ENCODE data around the gene XPR1.

The XPR1 gene

DNA sequence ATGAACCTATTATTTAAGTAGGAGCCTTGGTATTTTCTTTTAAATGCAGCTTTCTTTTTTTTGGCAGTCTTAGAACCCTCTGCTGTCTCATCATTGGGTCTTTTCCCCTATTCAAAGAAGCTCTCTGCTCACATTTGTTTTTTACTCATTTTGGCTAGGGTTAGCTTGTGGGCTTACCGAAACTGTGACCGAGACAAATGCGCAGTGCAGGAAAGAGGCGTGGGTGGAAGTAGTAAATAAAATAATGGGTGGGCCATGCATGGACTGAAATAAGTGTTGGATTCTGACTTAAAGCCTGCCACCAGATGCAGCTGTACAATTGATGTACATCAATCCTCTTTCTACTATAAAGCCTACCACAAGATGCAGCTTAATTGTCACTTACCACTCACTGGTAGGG lies 14.7 kb downstream of the XPR1 start:
- no peak overlapping the region for H3K4me3 ChIP-seq (replicated peaks in 1 of 2; ENCODE audit: low read depth in 2 of 2, low read length in 2 of 2)
- TF ChIP-seq, protein P1, sequence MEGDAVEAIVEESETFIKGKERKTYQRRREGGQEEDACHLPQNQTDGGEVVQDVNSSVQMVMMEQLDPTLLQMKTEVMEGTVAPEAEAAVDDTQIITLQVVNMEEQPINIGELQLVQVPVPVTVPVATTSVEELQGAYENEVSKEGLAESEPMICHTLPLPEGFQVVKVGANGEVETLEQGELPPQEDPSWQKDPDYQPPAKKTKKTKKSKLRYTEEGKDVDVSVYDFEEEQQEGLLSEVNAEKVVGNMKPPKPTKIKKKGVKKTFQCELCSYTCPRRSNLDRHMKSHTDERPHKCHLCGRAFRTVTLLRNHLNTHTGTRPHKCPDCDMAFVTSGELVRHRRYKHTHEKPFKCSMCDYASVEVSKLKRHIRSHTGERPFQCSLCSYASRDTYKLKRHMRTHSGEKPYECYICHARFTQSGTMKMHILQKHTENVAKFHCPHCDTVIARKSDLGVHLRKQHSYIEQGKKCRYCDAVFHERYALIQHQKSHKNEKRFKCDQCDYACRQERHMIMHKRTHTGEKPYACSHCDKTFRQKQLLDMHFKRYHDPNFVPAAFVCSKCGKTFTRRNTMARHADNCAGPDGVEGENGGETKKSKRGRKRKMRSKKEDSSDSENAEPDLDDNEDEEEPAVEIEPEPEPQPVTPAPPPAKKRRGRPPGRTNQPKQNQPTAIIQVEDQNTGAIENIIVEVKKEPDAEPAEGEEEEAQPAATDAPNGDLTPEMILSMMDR (IDR thresholded peaks at IDR 0.05; ENCODE audit: low read depth, low read length), result no peak
- DNase-seq (ENCODE audit: low read depth in 2 of 2), result no peak

DNA sequence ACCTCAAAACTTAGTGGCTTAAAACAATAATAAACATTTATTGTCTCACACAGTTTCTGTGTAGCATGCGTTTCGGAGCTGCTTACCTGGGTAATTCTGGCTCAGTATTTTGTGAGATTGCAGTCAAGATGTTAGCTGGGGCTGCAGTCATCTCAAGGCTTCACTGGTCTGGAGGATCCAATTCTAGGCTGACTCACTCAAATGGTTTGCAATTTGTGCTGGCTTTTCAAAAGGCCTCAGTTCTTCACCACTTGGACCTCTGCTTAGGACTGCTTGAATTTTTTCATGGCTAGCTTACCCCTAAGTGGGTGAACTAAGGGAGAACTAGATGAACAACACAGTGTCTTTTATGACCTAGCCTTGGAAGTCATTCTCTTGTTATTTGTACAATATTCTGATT lies 21.0 kb downstream of the XPR1 start:
- no peak overlapping the region for H3K4me3 ChIP-seq (replicated peaks in 1 of 2; ENCODE audit: low read depth in 2 of 2, low read length in 2 of 2)
- TF ChIP-seq, protein P1 (IDR thresholded peaks at IDR 0.05; ENCODE audit: low read depth, low read length), result no peak
- DNase-seq (ENCODE audit: low read depth in 2 of 2), result peak in 1 of 2 donors; percentile 37

DNA sequence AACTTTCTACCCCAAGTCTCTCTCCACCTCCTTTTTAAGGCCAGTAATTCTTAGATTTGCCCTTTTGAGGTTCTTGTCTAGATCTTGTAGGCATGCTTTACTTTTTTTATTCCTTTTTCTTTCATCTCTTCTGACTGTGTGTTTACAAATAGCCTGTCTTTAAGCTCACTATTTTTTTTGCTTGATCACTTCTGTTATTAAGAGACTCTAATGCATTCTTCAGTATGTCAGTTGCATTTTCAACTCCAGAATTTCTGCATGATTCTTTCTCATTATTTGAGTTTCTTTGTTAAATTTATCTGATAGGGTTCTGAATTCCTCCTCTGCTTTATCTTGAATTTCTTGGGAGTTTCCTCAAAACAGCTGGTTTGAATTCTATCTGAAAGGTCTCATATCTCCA lies 30.9 kb downstream of the XPR1 start:
- DNase-seq (ENCODE audit: low read depth in 2 of 2), result no peak
- H3K4me3 ChIP-seq (replicated peaks in 1 of 2; ENCODE audit: low read depth in 2 of 2, low read length in 2 of 2), result no peak overlapping the region
- TF ChIP-seq, protein P1 (IDR thresholded peaks at IDR 0.05; ENCODE audit: low read depth, low read length), result no peak

DNA sequence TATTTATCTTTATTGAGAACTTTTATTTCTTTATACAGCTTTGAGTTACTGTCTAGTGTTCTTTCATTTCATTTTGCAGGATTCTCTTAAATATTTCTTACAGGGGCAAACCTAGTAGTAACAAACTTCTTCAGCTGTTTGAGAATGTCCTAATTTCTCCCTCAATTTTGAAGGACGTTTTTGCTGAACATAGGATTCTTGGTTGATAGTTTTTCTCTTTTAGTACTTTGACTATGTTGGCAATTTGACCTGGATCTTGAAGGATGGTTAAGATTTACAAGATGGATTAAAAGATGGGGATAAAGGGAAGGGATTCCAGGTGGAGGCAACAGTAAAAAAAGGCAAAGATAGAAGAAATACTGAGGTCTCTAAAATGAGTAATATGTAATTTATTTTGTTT lies 38.9 kb downstream of the XPR1 start:
- no peak overlapping the region for H3K4me3 ChIP-seq (replicated peaks in 1 of 2; ENCODE audit: low read depth in 2 of 2, low read length in 2 of 2)
- DNase-seq (ENCODE audit: low read depth in 2 of 2), result no peak
- TF ChIP-seq, protein P1 (IDR thresholded peaks at IDR 0.05; ENCODE audit: low read depth, low read length), result no peak

DNA sequence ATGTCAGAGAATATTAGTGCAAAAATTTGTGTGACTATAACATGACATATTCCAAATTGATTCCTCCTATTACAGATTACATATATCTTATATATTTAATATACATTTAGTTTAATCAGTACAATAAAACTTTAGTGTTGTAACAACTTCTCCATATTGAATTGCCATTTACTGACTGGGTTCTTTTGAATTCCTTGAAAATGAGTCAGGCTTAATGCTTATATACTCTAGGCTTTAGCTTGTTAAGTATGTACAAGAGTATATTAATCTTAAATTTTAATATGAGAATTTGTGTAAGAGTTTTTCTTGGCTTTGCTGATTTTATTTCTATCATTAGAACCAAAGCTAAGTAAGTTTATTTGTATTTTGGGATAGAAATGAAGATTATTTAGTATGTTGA lies 40.3 kb downstream of the XPR1 start:
- H3K4me3 ChIP-seq (replicated peaks in 1 of 2; ENCODE audit: low read depth in 2 of 2, low read length in 2 of 2), result no peak overlapping the region
- DNase-seq (ENCODE audit: low read depth in 2 of 2), result peak in 1 of 2 donors; percentile 46
- TF ChIP-seq, protein P1 (IDR thresholded peaks at IDR 0.05; ENCODE audit: low read depth, low read length), result no peak

DNA sequence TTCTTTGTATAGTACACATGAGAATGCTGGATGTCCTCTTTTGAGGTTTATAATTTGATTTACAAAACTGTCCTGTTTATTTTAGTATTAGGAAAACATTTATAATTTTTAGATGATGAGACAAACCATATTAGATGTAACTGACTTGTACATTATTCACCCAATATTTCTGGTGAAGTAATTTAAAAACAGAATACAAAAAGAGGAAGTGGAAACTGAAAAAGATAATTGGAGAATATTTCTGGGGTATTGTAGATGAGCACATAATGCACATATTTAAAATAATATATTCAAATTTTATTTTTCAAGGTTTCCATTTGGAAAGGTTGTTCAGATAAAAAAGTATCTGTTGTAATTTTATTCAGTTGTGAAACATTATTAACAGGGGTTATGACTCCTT lies 40.7 kb downstream of the XPR1 start:
- no peak for DNase-seq (ENCODE audit: low read depth in 2 of 2)
- TF ChIP-seq, protein P1 (IDR thresholded peaks at IDR 0.05; ENCODE audit: low read depth, low read length), result no peak
- no peak overlapping the region for H3K4me3 ChIP-seq (replicated peaks in 1 of 2; ENCODE audit: low read depth in 2 of 2, low read length in 2 of 2)

Measured in cardiac fibroblast (primary cell).